A673 (cell line): ENCODE measurements around the gene EIPR1. TPM values are rescaled to one million over a fixed set of nuclear protein-coding genes. Genes with fewer than 3 reads are reported as not detected.

Source experiments
- Bru-seq: library from RNA; stranded (reverse); fragments of 400-500 nt; gene quantifications from one replicate; lab custom pipeline; 2021; lab: Mats Ljungman, UMichigan
- BruChase-seq, 2 experiments: library from RNA; stranded (reverse); fragments of 400-500 nt; gene quantifications; one replicate each; lab custom pipeline; 2021; lab: Mats Ljungman, UMichigan
- BruUV-seq: library from RNA; stranded (reverse); fragments of 400-500 nt; replicated peaks from 2 replicates; lab custom pipeline; 2021; lab: Mats Ljungman, UMichigan
- CTCF ChIA-PET: fragments of 300-600 bp; sonication (Branson Sonifier 250); formaldehyde crosslinking; loops from one replicate; lab custom pipeline; 2022; ENCODE audit warnings: antibody characterized with exemption; lab: Charles Lee
- POLR2A ChIA-PET: fragments of 300-600 bp; sonication (Branson Sonifier 250); formaldehyde crosslinking; loops from one replicate; lab custom pipeline; 2022; ENCODE audit warnings: antibody characterized with exemption; ENCODE audit not compliant: low non-redundant PET; lab: Charles Lee
- DNase-seq: peaks from one replicate; pipeline ENCODE4 v3.0.0-alpha.2; 2015; ENCODE audit warnings: low spot score
- H3K27ac ChIP-seq: fragments of 200-600 bp; sonication (generic); 2 replicates; pipeline ENCODE4 v1.5.1; 2016; ENCODE audit warnings: mixed run types, low read depth, mild to moderate bottlenecking, mixed read lengths, antibody characterized with exemption, low read length; ENCODE audit not compliant: poor library complexity, severe bottlenecking
- H3K27me3 ChIP-seq: fragments of 200-600 bp; sonication (generic); replicated peaks from 2 replicates; pipeline ENCODE4 v1.6.1; 2017; ENCODE audit warnings: mixed run types, low read depth, mild to moderate bottlenecking, mixed read lengths, antibody characterized with exemption, low read length; ENCODE audit not compliant: insufficient read depth, poor library complexity
- H3K36me3 ChIP-seq: fragments of 200-600 bp; sonication (generic); 2 replicates; pipeline ENCODE4 v1.6.1; 2016; ENCODE audit warnings: mixed run types, mild to moderate bottlenecking, mixed read lengths, antibody characterized with exemption, low read length; ENCODE audit not compliant: insufficient read depth, poor library complexity, severe bottlenecking
- H3K4me1 ChIP-seq: fragments of 200-600 bp; sonication (generic); 2 replicates; pipeline ENCODE4 v1.6.1; 2017; ENCODE audit warnings: mixed run types, mild to moderate bottlenecking, mixed read lengths, antibody characterized with exemption, low read length; ENCODE audit not compliant: insufficient read depth, poor library complexity, severe bottlenecking
- H3K4me3 ChIP-seq: fragments of 200-600 bp; sonication (generic); 2 replicates; pipeline ENCODE4 v1.5.1; 2016; ENCODE audit warnings: low read depth, mixed run types, mild to moderate bottlenecking, mixed read lengths, low read length; ENCODE audit not compliant: poor library complexity, severe bottlenecking
- H3K9me3 ChIP-seq: fragments of 200-600 bp; sonication (generic); 2 replicates; pipeline ENCODE4 v1.6.1; 2016; ENCODE audit warnings: mixed run types, low read depth, mild to moderate bottlenecking, mixed read lengths, antibody characterized with exemption, low read length; ENCODE audit not compliant: poor library complexity, severe bottlenecking
- EZH2 ChIP-seq: fragments of 200-600 bp; sonication (generic); IDR thresholded peaks from 2 replicates; pipeline ENCODE4 v1.6.1; 2017; ENCODE audit warnings: borderline replicate concordance, low read depth, mild to moderate bottlenecking, mixed read lengths, antibody characterized with exemption, low read length; ENCODE audit not compliant: poor library complexity, severe bottlenecking
- intact Hi-C: fragments of 100-400 bp; cut with micrococcal nuclease; formaldehyde crosslinking; loops from one replicate; pipeline ENCODE4 v1.10.0; 2022; ENCODE audit not compliant: unreplicated experiment
- long read RNA-seq: library from polyadenylated mRNA; stranded (forward); transcript quantifications from one replicate; pipeline ENCODE4 v2.0.0, GENCODE V29; 2022
- total RNA-seq: library from RNA; stranded (reverse); gene quantifications from 2 replicates; pipeline ENCODE4 v1.2.3, GENCODE V29; 2021
- TF ChIP-seq, protein P1 (sequence below): fragments of 300-800, 200-600 bp; sonication (generic); conservative IDR thresholded peaks from 2 replicates; pipeline ENCODE4 v1.5.1; 2017; ENCODE audit warnings: low read depth, mild to moderate bottlenecking, antibody characterized with exemption, low read length, moderate library complexity, mixed read lengths

The EIPR1 gene
- total RNA-seq (37.0 and 41.7 TPM in 2 replicates), Bru-seq, nascent RNA (percentile 71 among the genes with signal in this experiment), BruChase-seq, experiment 1, labeled RNA remaining after a 2-hour chase (percentile 64 among the genes with signal in this experiment), BruChase-seq, experiment 2, labeled RNA remaining after a 6-hour chase (percentile 71 among the genes with signal in this experiment)
- long read RNA-seq, transcript EIPR1-201 (9 exons, 1,766 nt) = major isoform, 90 of 130 reads
- long read RNA-seq, partial matches to known transcripts = 4 of 130 reads
- long read RNA-seq, other reads (novel, unspliced or antisense) = 33 of 130 reads

- TF ChIP-seq, protein P1, sequence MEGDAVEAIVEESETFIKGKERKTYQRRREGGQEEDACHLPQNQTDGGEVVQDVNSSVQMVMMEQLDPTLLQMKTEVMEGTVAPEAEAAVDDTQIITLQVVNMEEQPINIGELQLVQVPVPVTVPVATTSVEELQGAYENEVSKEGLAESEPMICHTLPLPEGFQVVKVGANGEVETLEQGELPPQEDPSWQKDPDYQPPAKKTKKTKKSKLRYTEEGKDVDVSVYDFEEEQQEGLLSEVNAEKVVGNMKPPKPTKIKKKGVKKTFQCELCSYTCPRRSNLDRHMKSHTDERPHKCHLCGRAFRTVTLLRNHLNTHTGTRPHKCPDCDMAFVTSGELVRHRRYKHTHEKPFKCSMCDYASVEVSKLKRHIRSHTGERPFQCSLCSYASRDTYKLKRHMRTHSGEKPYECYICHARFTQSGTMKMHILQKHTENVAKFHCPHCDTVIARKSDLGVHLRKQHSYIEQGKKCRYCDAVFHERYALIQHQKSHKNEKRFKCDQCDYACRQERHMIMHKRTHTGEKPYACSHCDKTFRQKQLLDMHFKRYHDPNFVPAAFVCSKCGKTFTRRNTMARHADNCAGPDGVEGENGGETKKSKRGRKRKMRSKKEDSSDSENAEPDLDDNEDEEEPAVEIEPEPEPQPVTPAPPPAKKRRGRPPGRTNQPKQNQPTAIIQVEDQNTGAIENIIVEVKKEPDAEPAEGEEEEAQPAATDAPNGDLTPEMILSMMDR = no peak
- Histone ChIP-seq H3K27me3 (no peaks in the 10 kb centered on the region), H3K27ac (peak within 1 kb of the TSS; percentile 76), H3K4me1 (peaks cover 17% of the 10 kb centered on the region), H3K4me3 (peak within 1 kb of the TSS; percentile 83), H3K36me3 (peaks cover 10% of the 10 kb centered on the region), H3K9me3 (no peaks in the 10 kb centered on the region)
- peak; percentile 99 for DNase-seq
- intact Hi-C loops = loop anchor here (5.0 kb wide), 1 partner anchor 139 kb away; the partner anchor contains the start of gene ADI1
- no TSS peak for BruUV-seq
- CTCF ChIA-PET = no interaction called here
- POLR2A ChIA-PET = no interaction called here
These were observed at the start of gene EIPR1 for GRCh38 chr2:3377612-3378432. EIPR1 (minus strand) TSS chr2:3377818; CDS start chr2:3377689, 129 bp downstream.

DNA sequence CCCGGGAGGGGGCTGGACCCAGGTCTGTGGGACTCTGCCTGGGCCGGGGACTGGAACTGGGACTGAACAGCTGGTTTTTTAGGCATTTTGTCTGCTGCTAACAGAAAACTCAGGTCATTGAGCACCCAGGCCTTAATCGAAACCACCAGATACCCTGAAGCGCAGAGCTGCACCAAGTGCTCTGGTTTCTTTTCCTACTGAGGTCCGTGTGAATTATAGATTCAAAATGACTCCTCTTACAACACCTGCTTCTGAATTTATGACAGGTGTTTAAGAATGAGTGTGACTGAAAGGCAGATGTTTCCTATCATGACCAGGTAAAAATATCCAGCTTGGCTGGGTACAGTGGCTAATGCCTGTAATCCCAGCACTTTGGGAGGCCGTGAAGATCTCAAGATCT, 49.7 kb upstream of the EIPR1 start:
- Histone ChIP-seq H3K27me3 (no peaks in the 10 kb centered on the region), H3K4me1 (peaks cover 7% of the 10 kb centered on the region), H3K27ac (no peak overlapping the region), H3K36me3 (peaks cover 36% of the 10 kb centered on the region), H3K4me3 (no peak overlapping the region), H3K9me3 (no peaks in the 10 kb centered on the region)
- TF ChIP-seq, protein P1 = no peak
- TF ChIP-seq EZH2 = no peak
- ChIA-PET POLR2A (no interaction called here), CTCF (no interaction called here)
- intact Hi-C loops = no loop called here
- no TSS peak for BruUV-seq
- no peak for DNase-seq

GRCh38 chr2:3426615-3427014, 49.0 kb upstream of the EIPR1 start:
- POLR2A ChIA-PET = no interaction called here

More at GRCh38 chr2:3426615-3427014, 49.0 kb upstream of the EIPR1 start:
- no peak for TF ChIP-seq EZH2
- TF ChIP-seq, protein P1 = no peak
- CTCF ChIA-PET = no interaction called here
- Histone ChIP-seq H3K4me1 (peaks cover 2% of the 10 kb centered on the region), H3K27me3 (no peaks in the 10 kb centered on the region), H3K4me3 (no peak overlapping the region), H3K9me3 (no peaks in the 10 kb centered on the region), H3K36me3 (peaks cover 42% of the 10 kb centered on the region), H3K27ac (no peak overlapping the region)
- no peak for DNase-seq
- intact Hi-C loops = no loop called here
- no TSS peak for BruUV-seq
